HEK293 (cell line): ENCODE data around the gene PLEKHG4.

Experiments used
- CTCF ChIA-PET: fragments of 350-600 bp; formaldehyde crosslinking; extraction: SDS; loops from one replicate; lab custom pipeline; 2021; ENCODE audit warnings: antibody characterized with exemption; lab: Yijun Ruan, JAX
- POLR2A ChIA-PET: fragments of 300-600 bp; formaldehyde crosslinking; extraction: SDS; loops from one replicate; lab custom pipeline; 2020; ENCODE audit warnings: antibody characterized with exemption, inconsistent platforms; lab: Yijun Ruan, JAX
- H3K27ac ChIP-seq: fragments of 200-500 bp; sonication (Bioruptor generic); 2 replicates; pipeline ENCODE4 v1.5.1; 2014; ENCODE audit warnings: low read depth, low read length, control low read depth, inconsistent platforms; ENCODE audit errors: extremely low read depth
- H3K36me3 ChIP-seq, 2 experiments: fragments of 200-500 bp in 1 of 2; sonication (Bioruptor generic) in 1 of 2; 1 replicate in 1 of 2; 2 replicates in 1 of 2; pipeline ENCODE4 v1.5.1; 2014 to 2017; ENCODE audit warnings: inconsistent platforms in 2 of 2, low read length in 2 of 2; ENCODE audit not compliant: control insufficient read depth in 2 of 2, insufficient read depth in 1 of 2
- H3K4me1 ChIP-seq: fragments of 200-500 bp; sonication (Bioruptor generic); 2 replicates; pipeline ENCODE4 v1.5.1; 2014; ENCODE audit warnings: mild to moderate bottlenecking, low read length, inconsistent platforms; ENCODE audit not compliant: control insufficient read depth, insufficient read depth
- H3K4me3 ChIP-seq: 2 replicates; pipeline ENCODE4 v1.5.1; 2011; ENCODE audit warnings: low read depth, mild to moderate bottlenecking, control low read depth, low read length, moderate library complexity
- H3K9me3 ChIP-seq: fragments of 200-500 bp; sonication (Bioruptor generic); 2 replicates; pipeline ENCODE4 v1.5.1; 2014; ENCODE audit warnings: low read depth, low read length, inconsistent platforms; ENCODE audit not compliant: control insufficient read depth, insufficient read depth
- GLI4 ChIP-seq: fragments of 450-650 bp; formaldehyde crosslinking; IDR thresholded peaks from 2 replicates; pipeline ENCODE4 v1.5.1; 2016; ENCODE audit warnings: missing biosample characterization, missing genetic modification characterization
- YY2 ChIP-seq: fragments of 450-650 bp; formaldehyde crosslinking; IDR thresholded peaks from 2 replicates; pipeline ENCODE4 v1.5.1; 2016; ENCODE audit warnings: missing biosample characterization, missing genetic modification characterization
- ZNF114 ChIP-seq: fragments of 450-650 bp; formaldehyde crosslinking; IDR thresholded peaks from 2 replicates; pipeline ENCODE4 v1.5.0; 2017; ENCODE audit warnings: missing biosample characterization, missing genetic modification characterization
- ZNF133 ChIP-seq: fragments of 450-650 bp; formaldehyde crosslinking; IDR thresholded peaks from 2 replicates; pipeline ENCODE4 v1.5.1; 2016; ENCODE audit warnings: missing biosample characterization, missing genetic modification characterization
- ZNF155 ChIP-seq: fragments of 450-650 bp; formaldehyde crosslinking; IDR thresholded peaks from 2 replicates; pipeline ENCODE4 v1.5.1; 2016; ENCODE audit warnings: missing biosample characterization, missing genetic modification characterization
- ZNF157 ChIP-seq: fragments of 450-650 bp; formaldehyde crosslinking; IDR thresholded peaks from 2 replicates; pipeline ENCODE4 v1.5.1; 2016; ENCODE audit warnings: missing biosample characterization, missing genetic modification characterization
- ZNF214 ChIP-seq: fragments of 450-650 bp; formaldehyde crosslinking; IDR thresholded peaks from 2 replicates; pipeline ENCODE4 v1.5.1; 2017; ENCODE audit warnings: missing biosample characterization, mild to moderate bottlenecking, missing genetic modification characterization, borderline replicate concordance
- ZNF311 ChIP-seq: fragments of 450-650 bp; formaldehyde crosslinking; IDR thresholded peaks from 2 replicates; pipeline ENCODE4 v1.5.1; 2017; ENCODE audit warnings: missing biosample characterization, missing genetic modification characterization, borderline replicate concordance
- ZNF324 ChIP-seq: fragments of 450-650 bp; formaldehyde crosslinking; IDR thresholded peaks from 2 replicates; pipeline ENCODE4 v1.5.1; 2016; ENCODE audit warnings: missing biosample characterization, missing genetic modification characterization
- ZNF350 ChIP-seq: fragments of 450-650 bp; formaldehyde crosslinking; IDR thresholded peaks from 2 replicates; pipeline ENCODE4 v1.5.0; 2017; ENCODE audit warnings: missing biosample characterization, mild to moderate bottlenecking, missing genetic modification characterization
- ZNF394 ChIP-seq: fragments of 450-650 bp; formaldehyde crosslinking; IDR thresholded peaks from 2 replicates; pipeline ENCODE4 v1.5.1; 2016; ENCODE audit warnings: missing biosample characterization, missing genetic modification characterization, mild to moderate bottlenecking, moderate library complexity, borderline replicate concordance
- ZNF473 ChIP-seq: fragments of 450-650 bp; formaldehyde crosslinking; IDR thresholded peaks from 2 replicates; pipeline ENCODE4 v1.5.1; 2017; ENCODE audit warnings: missing biosample characterization, missing genetic modification characterization
- ZNF501 ChIP-seq: fragments of 450-650 bp; formaldehyde crosslinking; IDR thresholded peaks from 2 replicates; pipeline ENCODE4 v1.5.1; 2016; ENCODE audit warnings: missing biosample characterization, missing genetic modification characterization
- ZNF610 ChIP-seq: fragments of 450-650 bp; formaldehyde crosslinking; IDR thresholded peaks from 2 replicates; pipeline ENCODE4 v1.5.1; 2016; ENCODE audit warnings: missing biosample characterization, missing genetic modification characterization, borderline replicate concordance
- ZNF701 ChIP-seq: fragments of 450-650 bp; formaldehyde crosslinking; IDR thresholded peaks from 2 replicates; pipeline ENCODE4 v1.5.1; 2016; ENCODE audit warnings: missing biosample characterization, missing genetic modification characterization
- ZNF707 ChIP-seq: fragments of 450-650 bp; formaldehyde crosslinking; IDR thresholded peaks from 2 replicates; pipeline ENCODE4 v1.5.1; 2016; ENCODE audit warnings: missing biosample characterization, missing genetic modification characterization
- ZNF747 ChIP-seq: fragments of 450-650 bp; formaldehyde crosslinking; IDR thresholded peaks from 2 replicates; pipeline ENCODE4 v1.5.1; 2016; ENCODE audit warnings: missing biosample characterization, missing genetic modification characterization
- ZNF776 ChIP-seq: fragments of 450-650 bp; formaldehyde crosslinking; IDR thresholded peaks from 2 replicates; pipeline ENCODE4 v1.5.0; 2017; ENCODE audit warnings: missing biosample characterization, missing genetic modification characterization, borderline replicate concordance
- ZNF843 ChIP-seq: fragments of 450-650 bp; formaldehyde crosslinking; IDR thresholded peaks from 2 replicates; pipeline ENCODE4 v1.5.1; 2016; ENCODE audit warnings: missing biosample characterization, missing genetic modification characterization
- ZSCAN16 ChIP-seq: fragments of 450-650 bp; formaldehyde crosslinking; IDR thresholded peaks from 2 replicates; pipeline ENCODE4 v1.5.1; 2016; ENCODE audit warnings: missing biosample characterization, missing genetic modification characterization
- TF ChIP-seq, protein P1 (sequence below): fragments of 450-650 bp; formaldehyde crosslinking; IDR thresholded peaks from 2 replicates; pipeline ENCODE4 v1.5.1; 2016; ENCODE audit warnings: missing biosample characterization, missing genetic modification characterization
- TF ChIP-seq, protein P2 (sequence below): fragments of 450-650 bp; formaldehyde crosslinking; IDR thresholded peaks from 2 replicates; pipeline ENCODE4 v1.5.1; 2016; ENCODE audit warnings: missing biosample characterization, missing genetic modification characterization
- TF ChIP-seq, protein P3 (sequence below): fragments of 450-650 bp; formaldehyde crosslinking; IDR thresholded peaks from 2 replicates; pipeline ENCODE4 v1.5.1; 2016; ENCODE audit warnings: missing biosample characterization, missing genetic modification characterization, borderline replicate concordance
- TF ChIP-seq, protein P4 (sequence below): IDR thresholded peaks from 2 replicates; pipeline ENCODE4 v1.6.1; 2011; ENCODE audit warnings: mild to moderate bottlenecking, low read depth, low read length, borderline replicate concordance
- TF ChIP-seq, protein P5 (sequence below): fragments of 450-650 bp; formaldehyde crosslinking; IDR thresholded peaks from 2 replicates; pipeline ENCODE4 v1.5.1; 2016; ENCODE audit warnings: missing biosample characterization, missing genetic modification characterization

Gene PLEKHG4

DNA sequence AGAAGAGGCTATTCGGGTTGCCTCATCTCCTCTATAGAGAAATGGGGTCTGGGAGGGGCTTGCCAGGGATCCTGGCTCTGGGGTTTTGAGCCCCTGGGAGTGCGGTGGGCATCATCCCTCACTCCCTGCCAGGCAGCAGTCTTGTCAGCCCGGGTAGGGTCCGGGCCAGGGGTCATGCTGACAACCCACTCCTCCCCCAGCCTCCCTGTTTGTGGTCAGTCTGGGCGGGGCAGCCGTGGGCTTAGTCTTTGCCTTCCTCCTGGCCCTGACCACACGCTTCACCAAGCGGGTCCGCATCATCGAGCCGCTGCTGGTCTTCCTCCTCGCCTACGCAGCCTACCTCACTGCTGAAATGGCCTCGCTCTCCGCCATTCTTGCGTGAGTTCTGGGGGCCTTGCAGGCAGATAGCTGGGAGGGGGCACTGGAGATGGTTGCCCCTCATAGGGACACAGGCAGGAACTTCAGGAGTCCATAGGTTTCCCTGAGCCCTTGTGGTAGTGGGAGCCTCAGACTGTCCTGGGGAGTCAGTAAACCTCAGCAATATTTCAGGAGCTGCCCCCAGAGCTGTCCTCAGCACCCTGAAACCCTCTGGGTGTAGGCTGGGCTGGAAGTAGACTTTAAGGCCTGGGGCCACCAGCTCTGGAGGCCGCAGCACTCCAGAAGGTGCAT lies 23.6 kb upstream of the PLEKHG4 start:
- H3K36me3 ChIP-seq: peaks cover 0 to 19% of the 10 kb centered on the region in 2 experiments; a peak in 1 of 3 replicates
- H3K4me1 ChIP-seq: no peaks in the 10 kb centered on the region
- ChIA-PET CTCF (interaction anchor here (0.6 kb wide), 1 partner anchor 369 kb away, joined by 4 read pairs; no protein-coding TSS in a partner anchor), POLR2A (no interaction called here)
- no peak overlapping the region for H3K27ac ChIP-seq
- no peaks in the 10 kb centered on the region for H3K9me3 ChIP-seq
- TF ChIP-seq ZNF214: no peak
- no peak for TF ChIP-seq ZNF311
- TF ChIP-seq, protein P1, sequence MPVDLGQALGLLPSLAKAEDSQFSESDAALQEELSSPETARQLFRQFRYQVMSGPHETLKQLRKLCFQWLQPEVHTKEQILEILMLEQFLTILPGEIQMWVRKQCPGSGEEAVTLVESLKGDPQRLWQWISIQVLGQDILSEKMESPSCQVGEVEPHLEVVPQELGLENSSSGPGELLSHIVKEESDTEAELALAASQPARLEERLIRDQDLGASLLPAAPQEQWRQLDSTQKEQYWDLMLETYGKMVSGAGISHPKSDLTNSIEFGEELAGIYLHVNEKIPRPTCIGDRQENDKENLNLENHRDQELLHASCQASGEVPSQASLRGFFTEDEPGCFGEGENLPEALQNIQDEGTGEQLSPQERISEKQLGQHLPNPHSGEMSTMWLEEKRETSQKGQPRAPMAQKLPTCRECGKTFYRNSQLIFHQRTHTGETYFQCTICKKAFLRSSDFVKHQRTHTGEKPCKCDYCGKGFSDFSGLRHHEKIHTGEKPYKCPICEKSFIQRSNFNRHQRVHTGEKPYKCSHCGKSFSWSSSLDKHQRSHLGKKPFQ (tag by site-specific recombination): no peak
- TF ChIP-seq ZNF157 (tag by site-specific recombination): no peak
- TF ChIP-seq YY2 (tag by site-specific recombination): no peak
- no peak for TF ChIP-seq ZNF610 (tag by site-specific recombination)
- TF ChIP-seq GLI4 (tag by site-specific recombination): no peak
- TF ChIP-seq ZNF501 (tag by site-specific recombination): no peak
- TF ChIP-seq ZNF133 (tag by site-specific recombination): no peak
- no peak for TF ChIP-seq ZNF701 (tag by site-specific recombination)
- TF ChIP-seq, protein P2, sequence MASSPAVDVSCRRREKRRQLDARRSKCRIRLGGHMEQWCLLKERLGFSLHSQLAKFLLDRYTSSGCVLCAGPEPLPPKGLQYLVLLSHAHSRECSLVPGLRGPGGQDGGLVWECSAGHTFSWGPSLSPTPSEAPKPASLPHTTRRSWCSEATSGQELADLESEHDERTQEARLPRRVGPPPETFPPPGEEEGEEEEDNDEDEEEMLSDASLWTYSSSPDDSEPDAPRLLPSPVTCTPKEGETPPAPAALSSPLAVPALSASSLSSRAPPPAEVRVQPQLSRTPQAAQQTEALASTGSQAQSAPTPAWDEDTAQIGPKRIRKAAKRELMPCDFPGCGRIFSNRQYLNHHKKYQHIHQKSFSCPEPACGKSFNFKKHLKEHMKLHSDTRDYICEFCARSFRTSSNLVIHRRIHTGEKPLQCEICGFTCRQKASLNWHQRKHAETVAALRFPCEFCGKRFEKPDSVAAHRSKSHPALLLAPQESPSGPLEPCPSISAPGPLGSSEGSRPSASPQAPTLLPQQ (tag by site-specific recombination): no peak
- TF ChIP-seq ZNF324 (tag by site-specific recombination): no peak
- no peak for TF ChIP-seq ZNF747
- no peak for TF ChIP-seq ZNF114 (tag by site-specific recombination)
- TF ChIP-seq, protein P3, sequence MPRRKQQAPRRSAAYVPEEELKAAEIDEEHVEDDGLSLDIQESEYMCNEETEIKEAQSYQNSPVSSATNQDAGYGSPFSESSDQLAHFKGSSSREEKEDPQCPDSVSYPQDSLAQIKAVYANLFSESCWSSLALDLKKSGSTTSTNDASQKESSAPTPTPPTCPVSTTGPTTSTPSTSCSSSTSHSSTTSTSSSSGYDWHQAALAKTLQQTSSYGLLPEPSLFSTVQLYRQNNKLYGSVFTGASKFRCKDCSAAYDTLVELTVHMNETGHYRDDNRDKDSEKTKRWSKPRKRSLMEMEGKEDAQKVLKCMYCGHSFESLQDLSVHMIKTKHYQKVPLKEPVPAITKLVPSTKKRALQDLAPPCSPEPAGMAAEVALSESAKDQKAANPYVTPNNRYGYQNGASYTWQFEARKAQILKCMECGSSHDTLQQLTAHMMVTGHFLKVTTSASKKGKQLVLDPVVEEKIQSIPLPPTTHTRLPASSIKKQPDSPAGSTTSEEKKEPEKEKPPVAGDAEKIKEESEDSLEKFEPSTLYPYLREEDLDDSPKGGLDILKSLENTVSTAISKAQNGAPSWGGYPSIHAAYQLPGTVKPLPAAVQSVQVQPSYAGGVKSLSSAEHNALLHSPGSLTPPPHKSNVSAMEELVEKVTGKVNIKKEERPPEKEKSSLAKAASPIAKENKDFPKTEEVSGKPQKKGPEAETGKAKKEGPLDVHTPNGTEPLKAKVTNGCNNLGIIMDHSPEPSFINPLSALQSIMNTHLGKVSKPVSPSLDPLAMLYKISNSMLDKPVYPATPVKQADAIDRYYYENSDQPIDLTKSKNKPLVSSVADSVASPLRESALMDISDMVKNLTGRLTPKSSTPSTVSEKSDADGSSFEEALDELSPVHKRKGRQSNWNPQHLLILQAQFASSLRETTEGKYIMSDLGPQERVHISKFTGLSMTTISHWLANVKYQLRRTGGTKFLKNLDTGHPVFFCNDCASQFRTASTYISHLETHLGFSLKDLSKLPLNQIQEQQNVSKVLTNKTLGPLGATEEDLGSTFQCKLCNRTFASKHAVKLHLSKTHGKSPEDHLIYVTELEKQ (tag by site-specific recombination): no peak
- no peak for TF ChIP-seq ZNF776 (tag by site-specific recombination)
- no peak for TF ChIP-seq ZNF473 (tag by site-specific recombination)
- TF ChIP-seq ZNF843 (tag by site-specific recombination): no peak
- TF ChIP-seq ZNF350 (tag by site-specific recombination): no peak
- no peak overlapping the region for H3K4me3 ChIP-seq

DNA sequence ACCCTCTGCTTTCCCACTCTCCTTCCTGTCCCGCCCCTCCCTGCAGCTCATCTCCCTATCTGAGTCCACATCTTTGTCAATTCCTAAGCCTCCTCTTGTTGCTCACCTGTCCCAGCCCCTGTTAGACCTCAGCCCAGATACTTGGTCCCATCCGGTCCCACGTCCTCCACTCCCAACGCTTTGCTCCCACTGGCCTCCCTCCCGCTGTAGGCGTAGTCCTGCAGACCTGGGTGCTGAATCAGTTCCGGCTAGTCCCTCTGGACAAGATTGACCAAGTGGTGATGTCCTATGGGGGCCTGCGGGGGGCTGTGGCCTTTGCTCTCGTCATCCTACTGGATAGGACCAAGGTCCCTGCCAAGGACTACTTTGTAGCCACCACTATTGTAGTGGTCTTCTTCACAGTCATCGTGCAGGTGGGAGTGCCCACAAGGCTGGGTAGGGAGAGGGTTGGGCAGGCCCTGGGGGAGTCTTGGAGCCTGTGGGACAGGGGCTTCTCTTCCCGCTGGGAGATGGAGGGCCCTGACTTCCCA lies 22.6 kb upstream of the PLEKHG4 start:
- Histone ChIP-seq H3K9me3 (no peaks in the 10 kb centered on the region), H3K27ac (no peak overlapping the region), H3K4me1 (no peaks in the 10 kb centered on the region), H3K4me3 (no peak overlapping the region), H3K36me3 (peaks cover 0 to 19% of the 10 kb centered on the region in 2 experiments; a peak in 1 of 3 replicates)
- ChIA-PET CTCF (interaction anchor here (2.7 kb wide), 1 partner anchor 28 kb away, joined by 12 read pairs; no protein-coding TSS in a partner anchor), POLR2A (interaction anchor here (0.6 kb wide), 1 partner anchor 374 kb away, joined by 7 read pairs; no protein-coding TSS in a partner anchor)
- TF ChIP-seq ZNF394 (tag by site-specific recombination) (no peak), ZNF157 (tag by site-specific recombination) (no peak), ZSCAN16 (tag by site-specific recombination) (no peak), ZNF155 (tag by site-specific recombination) (no peak), ZNF707 (no peak)
- TF ChIP-seq, protein P4, sequence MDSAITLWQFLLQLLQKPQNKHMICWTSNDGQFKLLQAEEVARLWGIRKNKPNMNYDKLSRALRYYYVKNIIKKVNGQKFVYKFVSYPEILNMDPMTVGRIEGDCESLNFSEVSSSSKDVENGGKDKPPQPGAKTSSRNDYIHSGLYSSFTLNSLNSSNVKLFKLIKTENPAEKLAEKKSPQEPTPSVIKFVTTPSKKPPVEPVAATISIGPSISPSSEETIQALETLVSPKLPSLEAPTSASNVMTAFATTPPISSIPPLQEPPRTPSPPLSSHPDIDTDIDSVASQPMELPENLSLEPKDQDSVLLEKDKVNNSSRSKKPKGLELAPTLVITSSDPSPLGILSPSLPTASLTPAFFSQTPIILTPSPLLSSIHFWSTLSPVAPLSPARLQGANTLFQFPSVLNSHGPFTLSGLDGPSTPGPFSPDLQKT: no peak
- TF ChIP-seq, protein P5, sequence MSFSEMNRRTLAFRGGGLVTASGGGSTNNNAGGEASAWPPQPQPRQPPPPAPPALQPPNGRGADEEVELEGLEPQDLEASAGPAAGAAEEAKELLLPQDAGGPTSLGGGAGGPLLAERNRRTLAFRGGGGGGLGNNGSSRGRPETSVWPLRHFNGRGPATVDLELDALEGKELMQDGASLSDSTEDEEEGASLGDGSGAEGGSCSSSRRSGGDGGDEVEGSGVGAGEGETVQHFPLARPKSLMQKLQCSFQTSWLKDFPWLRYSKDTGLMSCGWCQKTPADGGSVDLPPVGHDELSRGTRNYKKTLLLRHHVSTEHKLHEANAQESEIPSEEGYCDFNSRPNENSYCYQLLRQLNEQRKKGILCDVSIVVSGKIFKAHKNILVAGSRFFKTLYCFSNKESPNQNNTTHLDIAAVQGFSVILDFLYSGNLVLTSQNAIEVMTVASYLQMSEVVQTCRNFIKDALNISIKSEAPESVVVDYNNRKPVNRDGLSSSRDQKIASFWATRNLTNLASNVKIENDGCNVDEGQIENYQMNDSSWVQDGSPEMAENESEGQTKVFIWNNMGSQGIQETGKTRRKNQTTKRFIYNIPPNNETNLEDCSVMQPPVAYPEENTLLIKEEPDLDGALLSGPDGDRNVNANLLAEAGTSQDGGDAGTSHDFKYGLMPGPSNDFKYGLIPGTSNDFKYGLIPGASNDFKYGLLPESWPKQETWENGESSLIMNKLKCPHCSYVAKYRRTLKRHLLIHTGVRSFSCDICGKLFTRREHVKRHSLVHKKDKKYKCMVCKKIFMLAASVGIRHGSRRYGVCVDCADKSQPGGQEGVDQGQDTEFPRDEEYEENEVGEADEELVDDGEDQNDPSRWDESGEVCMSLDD (tag by site-specific recombination): no peak
